ENCODE data around the gene C6orf89. TPM values are rescaled to one million over a fixed set of nuclear protein-coding genes. Genes with fewer than 3 reads are reported as not detected.

The C6orf89 gene
- total RNA-seq, 1 experiment from 2014 or later, result 11.8 TPM

- Mint-ChIP-seq H3K36me3 (ENCODE audit: insufficient read depth in 1 of 3, low read depth in 3 of 3) (peaks cover 26 to 82% (median 58%) of the 10 kb centered on the region in 3 experiments), H3K4me3 (no peak overlapping the region), H3K4me1 (peaks cover 52 to 54% of the 10 kb centered on the region in 2 experiments), H3K27ac (peak overlapping the region in 1 of 3 experiments; percentile 1; a peak in 2 of 7 replicates), H3K27me3 (ENCODE audit: low read depth) (no peaks in the 10 kb centered on the region; the same call in 1 of the 2 replicates), H3K9me3 (no peaks in the 10 kb centered on the region; a peak in 1 of 5 replicates)
- Histone ChIP-seq H3K14ac (ENCODE audit: insufficient read depth, low read length) (no peak overlapping the region), H2AK5ac (ENCODE audit: insufficient read length, low read length) (no peak overlapping the region), H3K79me1 (ENCODE audit: insufficient read depth, low read depth, low read length, poor library complexity, severe bottlenecking) (peaks cover 7% of the 10 kb centered on the region), H3K18ac (ENCODE audit: insufficient read length, low read depth, low read length) (no peak overlapping the region), H3K56ac (ENCODE audit: insufficient read length, low read depth, low read length) (no peak overlapping the region), H3K23ac (ENCODE audit: insufficient read length, low read depth, low read length) (no peak overlapping the region), H2AFZ (ENCODE audit: low read length) (no peak overlapping the region), H4K20me1 (ENCODE audit: control insufficient read depth, insufficient read depth, insufficient read length) (no peaks in the 10 kb centered on the region), H3K27me3 (ENCODE audit: insufficient read depth, low read length) (no peaks in the 10 kb centered on the region), H2BK5ac (ENCODE audit: insufficient read length, low read length) (no peak overlapping the region), H4K5ac (ENCODE audit: insufficient read length, low read depth, low read length) (no peak overlapping the region), H2BK20ac (ENCODE audit: low read depth, low read length, poor library complexity, severe bottlenecking) (no peak overlapping the region), H3K9ac (ENCODE audit: extremely low read depth, insufficient read length, low read length) (no peak overlapping the region), H3K4me1 (ENCODE audit: insufficient read depth, low read length) (peaks cover 2% of the 10 kb centered on the region; the same call in 1 of the 2 replicates), H2BK12ac (ENCODE audit: insufficient read length, low read depth, low read length) (no peak overlapping the region), H4K91ac (ENCODE audit: insufficient read length, low read depth, low read length) (no peak overlapping the region), H2BK15ac (ENCODE audit: low read depth, low read length) (no peak overlapping the region), H2BK120ac (ENCODE audit: low read depth, low read length, poor library complexity, severe bottlenecking) (no peak overlapping the region), H3K23me2 (ENCODE audit: insufficient read length, low read depth, low read length, poor library complexity, severe bottlenecking) (no peaks in the 10 kb centered on the region), H3K9me3 (ENCODE audit: control insufficient read depth, low read depth, low read length) (no peaks in the 10 kb centered on the region), H3K4ac (ENCODE audit: low read depth, low read length) (no peak overlapping the region), H4K8ac (replicated peaks; ENCODE audit: insufficient read length, low read depth, low read length) (no peak overlapping the region), H3K4me2 (ENCODE audit: insufficient read depth, insufficient read length, low read length) (no peak overlapping the region), H3K27ac (ENCODE audit: insufficient read length, low read depth, low read length) (no peak overlapping the region), H3K79me2 (ENCODE audit: insufficient read depth, low read length) (peaks cover 10% of the 10 kb centered on the region), H3T11ph (ENCODE audit: low read length) (no peak overlapping the region)
- TF ChIP-seq, protein P1, sequence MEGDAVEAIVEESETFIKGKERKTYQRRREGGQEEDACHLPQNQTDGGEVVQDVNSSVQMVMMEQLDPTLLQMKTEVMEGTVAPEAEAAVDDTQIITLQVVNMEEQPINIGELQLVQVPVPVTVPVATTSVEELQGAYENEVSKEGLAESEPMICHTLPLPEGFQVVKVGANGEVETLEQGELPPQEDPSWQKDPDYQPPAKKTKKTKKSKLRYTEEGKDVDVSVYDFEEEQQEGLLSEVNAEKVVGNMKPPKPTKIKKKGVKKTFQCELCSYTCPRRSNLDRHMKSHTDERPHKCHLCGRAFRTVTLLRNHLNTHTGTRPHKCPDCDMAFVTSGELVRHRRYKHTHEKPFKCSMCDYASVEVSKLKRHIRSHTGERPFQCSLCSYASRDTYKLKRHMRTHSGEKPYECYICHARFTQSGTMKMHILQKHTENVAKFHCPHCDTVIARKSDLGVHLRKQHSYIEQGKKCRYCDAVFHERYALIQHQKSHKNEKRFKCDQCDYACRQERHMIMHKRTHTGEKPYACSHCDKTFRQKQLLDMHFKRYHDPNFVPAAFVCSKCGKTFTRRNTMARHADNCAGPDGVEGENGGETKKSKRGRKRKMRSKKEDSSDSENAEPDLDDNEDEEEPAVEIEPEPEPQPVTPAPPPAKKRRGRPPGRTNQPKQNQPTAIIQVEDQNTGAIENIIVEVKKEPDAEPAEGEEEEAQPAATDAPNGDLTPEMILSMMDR (conservative IDR thresholded peaks at IDR 0.05), result no peak
- DNase-seq, result no peak
- WGBS (ENCODE audit: extremely low coverage, insufficient read length, low lambda C conversion rate), result no CpG with 5 or more reads among the region's 4 CpGs
Observed at GRCh38 chr6:36862848-36863382, 22.8 kb upstream of the C6orf89 start.

All from H9 (cell line).